IMR-90 (cell line): ENCODE measurements around the gene GLMP. TPM values are rescaled to one million over a fixed set of nuclear protein-coding genes. Genes with fewer than 3 reads are reported as not detected.

ENCODE experiments used
- ATAC-seq: fragments of 200-7000 bp; cut with Tn5 transposase; 2 replicates; pipeline ENCODE4 v1.9.1; 2020; ENCODE audit warnings: low read depth, mild to moderate bottlenecking, moderate library complexity
- BruUV-seq: library from RNA; stranded (reverse); fragments of 400-500 nt; replicated peaks from 2 replicates; lab custom pipeline; 2021; lab: Mats Ljungman, UMichigan
- CTCF ChIA-PET: fragments of 300-600 bp; formaldehyde crosslinking; extraction: SDS; loops from one replicate; lab custom pipeline; 2021; ENCODE audit warnings: antibody characterized with exemption; lab: Yijun Ruan, JAX
- POLR2A ChIA-PET: fragments of 300-600 bp; sonication (Branson Sonifier 250); formaldehyde crosslinking; loops from one replicate; lab custom pipeline; 2022; ENCODE audit warnings: antibody characterized with exemption; ENCODE audit not compliant: unreplicated experiment; lab: Charles Lee
- DNase-seq: peaks from one replicate; pipeline ENCODE4 v3.0.0; 2013
- H2AFZ ChIP-seq: replicated peaks from 2 replicates; pipeline ENCODE3; 2013; ENCODE audit warnings: low read length, mild to moderate bottlenecking; ENCODE audit not compliant: poor library complexity
- H2AK5ac ChIP-seq: 2 replicates; pipeline ENCODE4 v1.6.1; 2013; ENCODE audit warnings: low read depth, low read length, inconsistent platforms
- H2AK9ac ChIP-seq: replicated peaks from 2 replicates; pipeline ENCODE3; 2013; ENCODE audit warnings: mild to moderate bottlenecking, low read depth, low read length, moderate library complexity; ENCODE audit not compliant: poor library complexity
- H2BK120ac ChIP-seq: 2 replicates; pipeline ENCODE4 v1.6.1; 2013; ENCODE audit warnings: low read depth, low read length, inconsistent platforms
- H2BK15ac ChIP-seq: 3 replicates; pipeline ENCODE4 v1.6.1; 2013; ENCODE audit warnings: low read depth, low read length, inconsistent platforms
- H2BK20ac ChIP-seq: 2 replicates; pipeline ENCODE4 v1.6.1; 2013; ENCODE audit warnings: low read depth, mild to moderate bottlenecking, inconsistent platforms, low read length, moderate library complexity
- H2BK5ac ChIP-seq: 2 replicates; pipeline ENCODE4 v1.6.1; 2013; ENCODE audit warnings: mild to moderate bottlenecking, low read depth, low read length, inconsistent platforms; ENCODE audit not compliant: poor library complexity, severe bottlenecking
- H3K14ac ChIP-seq: replicated peaks from 2 replicates; pipeline ENCODE4 v1.6.1; 2013; ENCODE audit warnings: low read depth, low read length, inconsistent platforms
- H3K18ac ChIP-seq: 2 replicates; pipeline ENCODE4 v1.6.1; 2013; ENCODE audit warnings: low read depth, low read length, control low read depth
- H3K23ac ChIP-seq: 2 replicates; pipeline ENCODE4 v1.6.1; 2013; ENCODE audit warnings: low read depth, low read length, inconsistent platforms
- H3K27ac ChIP-seq: 2 replicates; pipeline ENCODE4 v1.5.1; 2013; ENCODE audit warnings: mild to moderate bottlenecking, control low read depth, low read length; ENCODE audit not compliant: insufficient read depth
- H3K27me3 ChIP-seq: 2 replicates; pipeline ENCODE4 v1.6.1; 2013; ENCODE audit warnings: low read length; ENCODE audit not compliant: control insufficient read depth, insufficient read depth
- H3K36me3 ChIP-seq: 2 replicates; pipeline ENCODE4 v1.6.1; 2013; ENCODE audit warnings: low read length, mixed read lengths; ENCODE audit not compliant: control insufficient read depth, insufficient read depth
- H3K4ac ChIP-seq: 2 replicates; pipeline ENCODE4 v1.6.1; 2013; ENCODE audit warnings: low read depth, low read length, inconsistent platforms
- H3K4me1 ChIP-seq: 2 replicates; pipeline ENCODE4 v1.6.1; 2013; ENCODE audit warnings: low read length, mixed read lengths; ENCODE audit not compliant: control insufficient read depth, insufficient read depth
- H3K4me2 ChIP-seq: 2 replicates; pipeline ENCODE4 v1.6.1; 2013; ENCODE audit warnings: low read depth, mild to moderate bottlenecking, control low read depth, low read length, moderate library complexity
- H3K4me3 ChIP-seq: 2 replicates; pipeline ENCODE4 v1.5.1; 2013; ENCODE audit warnings: low read depth, mild to moderate bottlenecking, control low read depth, low read length, moderate library complexity; ENCODE audit not compliant: insufficient read depth
- H3K56ac ChIP-seq: 2 replicates; pipeline ENCODE4 v1.6.1; 2013; ENCODE audit warnings: low read length, inconsistent platforms; ENCODE audit not compliant: insufficient read depth; ENCODE audit errors: extremely low read depth
- H3K79me1 ChIP-seq, 2 experiments: 2 replicates each; pipeline ENCODE4 v1.6.1; 2013; ENCODE audit warnings: low read length in 2 of 2, inconsistent platforms in 1 of 2, low read depth in 1 of 2
- H3K9ac ChIP-seq: 2 replicates; pipeline ENCODE4 v1.6.1; 2013; ENCODE audit warnings: low read depth, low read length, control low read depth
- H3K9me1 ChIP-seq: 2 replicates; pipeline ENCODE4 v1.6.1; 2013; ENCODE audit warnings: low read length, inconsistent platforms; ENCODE audit not compliant: insufficient read depth
- H3K9me3 ChIP-seq: 2 replicates; pipeline ENCODE4 v1.6.1; 2013; ENCODE audit warnings: low read length; ENCODE audit not compliant: control insufficient read depth, insufficient read depth
- H4K20me1 ChIP-seq: 2 replicates; pipeline ENCODE4 v1.6.1; 2013; ENCODE audit warnings: low read length, inconsistent platforms; ENCODE audit not compliant: insufficient read depth
- H4K5ac ChIP-seq: 2 replicates; pipeline ENCODE4 v1.6.1; 2013; ENCODE audit warnings: mild to moderate bottlenecking, low read depth, low read length, control low read depth
- H4K8ac ChIP-seq, 2 experiments: 2 replicates each; pipeline ENCODE4 v1.6.1; 2013; ENCODE audit warnings: low read depth in 2 of 2, low read length in 2 of 2, control low read depth in 1 of 2, inconsistent platforms in 1 of 2
- H4K91ac ChIP-seq: 2 replicates; pipeline ENCODE4 v1.6.1; 2013; ENCODE audit warnings: low read depth, low read length, inconsistent platforms; ENCODE audit not compliant: insufficient read depth
- BHLHE40 ChIP-seq: fragments of 150-350 bp; IDR thresholded peaks from 2 replicates; pipeline ENCODE4 v1.6.1; 2016; ENCODE audit warnings: mild to moderate bottlenecking, low read depth, low read length
- CEBPB ChIP-seq: IDR thresholded peaks from 2 replicates; pipeline ENCODE4 v1.6.1; 2012; ENCODE audit warnings: low read depth, low read length, improper control_type of control experiment
- CHD1 ChIP-seq: IDR thresholded peaks from 2 replicates; pipeline ENCODE4 v1.6.1; 2012; ENCODE audit warnings: low read depth, low read length, improper control_type of control experiment
- FOS ChIP-seq: fragments of 150-350 bp; IDR thresholded peaks from 2 replicates; pipeline ENCODE4 v1.6.1; 2016; ENCODE audit warnings: low read depth, low read length
- MAFK ChIP-seq: IDR thresholded peaks from 2 replicates; pipeline ENCODE4 v1.6.1; 2012; ENCODE audit warnings: low read depth, low read length, improper control_type of control experiment
- MAZ ChIP-seq: IDR thresholded peaks from 2 replicates; pipeline ENCODE4 v1.6.1; 2012; ENCODE audit warnings: low read depth, mild to moderate bottlenecking, low read length, improper control_type of control experiment, moderate library complexity, borderline replicate concordance
- MXI1 ChIP-seq: IDR thresholded peaks from 2 replicates; pipeline ENCODE4 v1.6.1; 2012; ENCODE audit warnings: low read depth, mild to moderate bottlenecking, low read length, moderate library complexity, borderline replicate concordance
- NFE2L2 ChIP-seq: fragments of 150-350 bp; IDR thresholded peaks from 2 replicates; pipeline ENCODE4 v1.6.1; 2016; ENCODE audit warnings: low read depth, mild to moderate bottlenecking, low read length
- RFX5 ChIP-seq: IDR thresholded peaks from 2 replicates; pipeline ENCODE4 v1.8.0; 2012; ENCODE audit warnings: low read depth, mild to moderate bottlenecking, low read length, moderate library complexity
- USF2 ChIP-seq: fragments of 150-350 bp; IDR thresholded peaks from 2 replicates; pipeline ENCODE4 v1.6.1; 2017; ENCODE audit warnings: mild to moderate bottlenecking, antibody characterized with exemption, low read length, low read depth
- WGBS, 2 experiments: methylation state at CpG; one replicate each; pipeline versions ENCODE4 v1.1.5 to v1.1.7; 2013; ENCODE audit warnings: missing lambda C conversion rate in 2 of 2; ENCODE audit not compliant: insufficient read length in 1 of 2; ENCODE audit errors: extremely low coverage in 2 of 2; 5-methylcytosine and 5-hydroxymethylcytosine counted together
- dilution Hi-C: fragments of 300-500 bp; cut with HindIII; formaldehyde crosslinking; loops from one replicate; pipeline ENCODE4 v1.14.3; 2018; ENCODE audit warnings: low sequenced_read_pairs; ENCODE audit not compliant: unreplicated experiment
- in situ Hi-C: fragments of 300-500 bp; cut with MboI; formaldehyde crosslinking; loops from 3 replicates; pipeline ENCODE4 v1.14.3; 2019; ENCODE audit warnings: low sequenced_read_pairs, inconsistent platforms, mixed read lengths
- intact Hi-C: fragments of 100-400 bp; cut with micrococcal nuclease; formaldehyde crosslinking; loops from 2 replicates; pipeline ENCODE4 v1.10.0; 2022
- polyA plus RNA-seq, 3 experiments: library from polyadenylated mRNA; depleted of rRNA; stranded (reverse); fragments of >200 nt; gene quantifications; 2 replicates each; pipeline ENCODE4 v1.2.3, GENCODE V29; 2012; ENCODE audit warnings: low replicate concordance in 1 of 3
- total RNA-seq: library from RNA; depleted of rRNA; stranded (reverse); fragments of >200 nt; gene quantifications from 2 replicates; pipeline ENCODE4 v1.2.3, GENCODE V29; 2012
- TF ChIP-seq, protein P1 (sequence below): fragments of 150-350 bp; IDR thresholded peaks from 2 replicates; pipeline ENCODE4 v1.6.1; 2016; ENCODE audit warnings: low read depth, mild to moderate bottlenecking, low read length, moderate library complexity, borderline replicate concordance

GLMP gene
- total and polyA plus RNA-seq, 2 of the 4 experiments (the other 2 are of a cell fraction), result 32.6 to 43.1 TPM

DNA sequence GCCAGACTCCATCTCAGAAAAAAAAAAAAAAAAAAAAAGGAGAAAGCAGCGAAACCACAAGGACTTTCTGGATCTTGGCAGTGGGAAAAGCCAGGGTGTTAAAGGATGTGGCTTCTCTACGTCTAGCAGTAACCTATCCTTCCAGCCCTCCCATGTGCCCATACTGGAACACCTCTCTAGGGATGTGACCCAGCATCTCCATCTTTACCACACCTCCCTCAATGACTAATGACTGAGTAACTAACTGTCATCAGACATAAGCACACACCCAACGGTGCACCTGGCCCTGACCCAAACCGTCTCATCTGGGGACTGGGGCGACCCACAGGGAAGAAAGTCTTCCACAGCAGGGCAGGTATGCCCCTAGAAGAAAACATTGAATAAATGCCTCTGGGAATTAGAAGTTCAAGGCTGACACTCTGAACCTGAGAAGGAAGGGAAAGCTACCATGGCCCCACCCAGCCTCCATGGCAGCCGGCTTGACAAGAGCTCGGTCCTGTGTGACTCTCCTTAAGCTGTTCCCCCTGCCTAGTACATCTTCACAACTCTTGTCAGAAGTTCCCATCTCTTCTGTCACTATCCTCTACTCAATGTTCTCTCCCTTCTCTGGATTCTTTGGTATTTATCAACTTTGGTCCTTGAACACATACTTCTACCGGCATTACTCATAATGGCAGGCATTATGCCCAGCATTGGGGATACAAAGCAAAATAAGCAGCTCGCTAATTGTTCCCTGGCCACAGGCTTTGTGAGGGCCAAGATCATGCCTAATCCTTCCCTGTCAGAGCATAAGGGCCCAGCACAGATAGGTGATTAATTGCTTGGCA is 32.8 kb downstream of the GLMP start (continued):
- TF ChIP-seq MAZ (no peak), NFE2L2 (no peak), MXI1 (no peak)

DNA sequence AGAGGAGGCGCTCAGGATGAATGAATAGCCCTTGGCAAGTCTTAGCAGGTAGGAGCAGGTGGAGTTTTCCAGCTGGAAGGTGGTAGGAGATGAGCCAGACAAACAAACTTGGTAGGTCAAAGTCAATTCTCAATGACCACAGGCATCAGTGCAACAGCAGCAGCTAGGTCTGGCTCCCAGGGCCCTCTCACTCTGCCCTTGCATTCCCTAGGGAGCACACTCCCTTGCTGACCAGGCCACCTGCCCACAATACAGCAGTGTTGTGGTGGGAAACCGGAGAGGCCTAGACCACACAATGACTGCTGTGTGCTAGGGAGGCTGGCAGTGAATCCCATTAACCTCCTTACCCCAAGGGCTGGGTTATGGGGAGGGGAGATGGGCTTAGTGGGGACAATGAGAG is 34.6 kb downstream of the GLMP start:
- CTCF ChIA-PET, result no interaction called here
- H4K8ac ChIP-seq, result no peak overlapping the region
- intact Hi-C loops, result no loop called here
- H3K23ac ChIP-seq, result no peak overlapping the region
- H3K9me3 ChIP-seq, result no peaks in the 10 kb centered on the region
- no peak overlapping the region for H3K18ac ChIP-seq
- H3K36me3 ChIP-seq, result peaks cover 76% of the 10 kb centered on the region
- peaks cover 24% of the 10 kb centered on the region for H4K20me1 ChIP-seq
- no peak overlapping the region for H3K4me2 ChIP-seq
- DNase-seq (no peak), ATAC-seq (no peak)
- H2BK20ac ChIP-seq, result no peak overlapping the region
- no peak overlapping the region for H3K14ac ChIP-seq
- H3K27me3 ChIP-seq, result no peaks in the 10 kb centered on the region
- no TSS peak for BruUV-seq
- H4K5ac ChIP-seq, result no peak overlapping the region
- no peak overlapping the region for H2AK9ac ChIP-seq
- H4K91ac ChIP-seq, result no peak overlapping the region
- TF ChIP-seq USF2 (no peak), MAFK (no peak), MXI1 (no peak), CHD1 (no peak), BHLHE40 (no peak), CEBPB (no peak), RFX5 (no peak), FOS (no peak)
- TF ChIP-seq, protein P1, sequence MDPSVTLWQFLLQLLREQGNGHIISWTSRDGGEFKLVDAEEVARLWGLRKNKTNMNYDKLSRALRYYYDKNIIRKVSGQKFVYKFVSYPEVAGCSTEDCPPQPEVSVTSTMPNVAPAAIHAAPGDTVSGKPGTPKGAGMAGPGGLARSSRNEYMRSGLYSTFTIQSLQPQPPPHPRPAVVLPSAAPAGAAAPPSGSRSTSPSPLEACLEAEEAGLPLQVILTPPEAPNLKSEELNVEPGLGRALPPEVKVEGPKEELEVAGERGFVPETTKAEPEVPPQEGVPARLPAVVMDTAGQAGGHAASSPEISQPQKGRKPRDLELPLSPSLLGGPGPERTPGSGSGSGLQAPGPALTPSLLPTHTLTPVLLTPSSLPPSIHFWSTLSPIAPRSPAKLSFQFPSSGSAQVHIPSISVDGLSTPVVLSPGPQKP, result no peak
- H2BK15ac ChIP-seq, result no peak overlapping the region
- POLR2A ChIA-PET, result no interaction called here
- H2AK5ac ChIP-seq, result no peak overlapping the region
- H3K9me1 ChIP-seq, result peaks cover 9% of the 10 kb centered on the region; the same call in 1 of the 2 replicates
- H3K27ac ChIP-seq, result no peak overlapping the region
- H3K9ac ChIP-seq, result no peak overlapping the region
- H2BK120ac ChIP-seq, result no peak overlapping the region
- H3K79me1 ChIP-seq, result peaks cover 14 to 38% of the 10 kb centered on the region in 2 experiments
- no peak overlapping the region for H2BK5ac ChIP-seq
- H3K56ac ChIP-seq, result no peak overlapping the region
- H3K4me1 ChIP-seq, result peaks cover 9% of the 10 kb centered on the region
- dilution Hi-C loops, result no loop called here
- no CpG with 5 or more reads among the region's 2 CpGs for WGBS, 2 experiments
- H3K4me3 ChIP-seq, result no peak overlapping the region
- in situ Hi-C loops, result no loop called here
- no peak overlapping the region for H3K4ac ChIP-seq
- no peak overlapping the region for H2AFZ ChIP-seq
